ENCODE measurements around the gene SMG6.
"Not testable (repeated sequence)": the region's sequence is repeated elsewhere in the genome, so short reads cannot be mapped to it uniquely, and the experiment has no call there.

SMG6 gene

GRCh38 chr17:2227025-2227699 is 76.4 kb downstream of the SMG6 start:
- DNase-seq = no peak

GRCh38 chr17:2223617-2223927 is 80.0 kb downstream of the SMG6 start:
- no peak for DNase-seq

GRCh38 chr17:2222901-2223616 is 80.5 kb downstream of the SMG6 start:
- DNase-seq = no peak

- DNase-seq = no peak
These were observed 81.3 kb downstream of the SMG6 start for GRCh38 chr17:2222301-2222700.

GRCh38 chr17:2218426-2218825 is 85.2 kb downstream of the SMG6 start:
- DNase-seq = no peak

- peak; percentile 70 to 86 for DNase-seq
These were observed 87.8 kb downstream of the SMG6 start for GRCh38 chr17:2215616-2216364.

GRCh38 chr17:2214929-2215615 is 88.5 kb downstream of the SMG6 start:
- DNase-seq = peak; percentile 20 to 25

- no peak for DNase-seq
These were observed 89.3 kb downstream of the SMG6 start for GRCh38 chr17:2214047-2214928.

- no peak for DNase-seq
These were observed 90.2 kb downstream of the SMG6 start for GRCh38 chr17:2213291-2213960.

GRCh38 chr17:2212400-2212981 is 91.1 kb downstream of the SMG6 start:
- no peak for DNase-seq

GRCh38 chr17:2211661-2212399 is 91.8 kb downstream of the SMG6 start:
- no peak for DNase-seq

GRCh38 chr17:2210726-2211125 is 92.9 kb downstream of the SMG6 start:
- DNase-seq = no peak

- no peak for DNase-seq
These were observed 95.6 kb downstream of the SMG6 start for GRCh38 chr17:2207815-2208515.

GRCh38 chr17:2204393-2204792 is 99.2 kb downstream of the SMG6 start:
- no peak for DNase-seq

- no peak for DNase-seq
These were observed 99.8 kb downstream of the SMG6 start for GRCh38 chr17:2203818-2204217.

- no peak for DNase-seq
These were observed 100.5 kb downstream of the SMG6 start for GRCh38 chr17:2202996-2203575.

GRCh38 chr17:2202302-2202995 is 101.1 kb downstream of the SMG6 start:
- no peak for DNase-seq

GRCh38 chr17:2199386-2199785 is 104.2 kb downstream of the SMG6 start:
- not testable (repeated sequence) for DNase-seq

- no peak for DNase-seq
These were observed 104.7 kb downstream of the SMG6 start for GRCh38 chr17:2198927-2199326.
